ENCODE measurements around the gene ANK2. TPM values are rescaled to one million over a fixed set of nuclear protein-coding genes. Genes with fewer than 3 reads are reported as not detected.
"Not testable (repeated sequence)": the region's sequence is repeated elsewhere in the genome, so short reads cannot be mapped to it uniquely, and the experiment has no call there.

ANK2 gene
- total RNA-seq, 1 donor from 2014 or later, result 14.0 TPM

DNA sequence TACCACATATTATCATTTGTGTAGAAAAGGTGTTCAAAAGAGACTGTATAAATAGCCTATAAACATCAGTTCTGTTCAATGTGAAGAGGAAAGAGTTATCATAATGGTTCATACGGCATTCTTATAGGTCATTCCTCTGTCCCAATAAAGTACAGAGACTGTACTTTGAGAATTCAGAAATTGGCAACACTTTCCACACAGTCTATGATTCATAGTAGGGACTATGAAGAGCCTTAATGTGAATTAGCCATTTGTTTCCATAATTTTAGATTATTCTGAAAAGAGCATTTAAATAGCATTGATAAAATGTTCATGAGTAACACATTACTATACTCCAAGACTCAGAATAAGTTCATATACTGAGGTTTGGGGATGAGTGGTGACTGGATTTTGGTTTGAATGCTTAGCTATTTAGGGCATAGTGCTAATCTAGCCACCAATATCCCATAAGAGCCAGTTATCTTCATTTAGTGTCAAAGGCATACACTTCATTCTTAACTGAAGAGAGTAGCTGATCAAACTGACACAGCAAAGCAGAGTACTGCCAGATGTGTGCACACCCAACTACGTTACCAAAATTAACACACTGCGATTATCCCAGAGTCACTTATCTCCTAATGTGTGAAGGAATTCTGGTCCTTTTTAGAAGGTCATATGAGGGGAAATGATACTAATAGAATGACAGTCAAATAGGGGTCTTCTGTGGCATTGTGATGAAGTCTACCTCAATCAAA, 10.2 kb downstream of the ANK2 start:
- no peak overlapping the region for H3K27ac ChIP-seq
- no peak overlapping the region for H3K4me3 ChIP-seq
- DNase-seq (no peak), ATAC-seq (no peak)
- no peaks in the 10 kb centered on the region for H3K27me3 ChIP-seq (ENCODE audit: low read depth)
- intact Hi-C loops (cut with DNase I), result no loop called here
- H3K4me1 ChIP-seq, result no peaks in the 10 kb centered on the region
- no peaks in the 10 kb centered on the region for H3K36me3 ChIP-seq
- H3K9me3 ChIP-seq, result no peaks in the 10 kb centered on the region
- TF ChIP-seq, protein P1, sequence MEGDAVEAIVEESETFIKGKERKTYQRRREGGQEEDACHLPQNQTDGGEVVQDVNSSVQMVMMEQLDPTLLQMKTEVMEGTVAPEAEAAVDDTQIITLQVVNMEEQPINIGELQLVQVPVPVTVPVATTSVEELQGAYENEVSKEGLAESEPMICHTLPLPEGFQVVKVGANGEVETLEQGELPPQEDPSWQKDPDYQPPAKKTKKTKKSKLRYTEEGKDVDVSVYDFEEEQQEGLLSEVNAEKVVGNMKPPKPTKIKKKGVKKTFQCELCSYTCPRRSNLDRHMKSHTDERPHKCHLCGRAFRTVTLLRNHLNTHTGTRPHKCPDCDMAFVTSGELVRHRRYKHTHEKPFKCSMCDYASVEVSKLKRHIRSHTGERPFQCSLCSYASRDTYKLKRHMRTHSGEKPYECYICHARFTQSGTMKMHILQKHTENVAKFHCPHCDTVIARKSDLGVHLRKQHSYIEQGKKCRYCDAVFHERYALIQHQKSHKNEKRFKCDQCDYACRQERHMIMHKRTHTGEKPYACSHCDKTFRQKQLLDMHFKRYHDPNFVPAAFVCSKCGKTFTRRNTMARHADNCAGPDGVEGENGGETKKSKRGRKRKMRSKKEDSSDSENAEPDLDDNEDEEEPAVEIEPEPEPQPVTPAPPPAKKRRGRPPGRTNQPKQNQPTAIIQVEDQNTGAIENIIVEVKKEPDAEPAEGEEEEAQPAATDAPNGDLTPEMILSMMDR (IDR thresholded peaks at IDR 0.05), result no peak

DNA sequence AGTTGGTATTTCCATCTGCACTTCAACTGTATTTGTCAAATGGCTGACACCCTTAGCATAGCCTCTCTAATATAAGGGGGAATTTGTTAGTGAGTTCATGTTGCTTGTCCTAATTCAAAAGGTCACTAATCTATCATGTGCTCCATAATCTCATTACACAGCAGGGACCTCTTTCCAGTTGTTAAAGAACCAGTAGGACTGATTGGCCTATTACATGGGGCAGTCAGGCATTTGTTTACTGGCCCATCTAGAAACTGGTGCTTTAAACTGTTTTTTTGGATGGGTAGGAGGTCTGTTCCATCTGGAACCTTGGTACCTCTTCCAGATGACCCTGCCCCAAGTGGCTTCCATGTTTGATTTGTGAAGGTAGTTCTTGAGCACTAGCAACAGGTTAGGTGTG, 11.4 kb downstream of the ANK2 start:
- Histone ChIP-seq H3K27me3 (ENCODE audit: low read depth) (no peaks in the 10 kb centered on the region), H3K4me1 (no peaks in the 10 kb centered on the region), H3K4me3 (no peak overlapping the region), H3K27ac (no peak overlapping the region), H3K9me3 (no peaks in the 10 kb centered on the region), H3K36me3 (no peaks in the 10 kb centered on the region)
- TF ChIP-seq, protein P1 (IDR thresholded peaks at IDR 0.05), result no peak
- DNase-seq, result no peak
- intact Hi-C loops (cut with DNase I), result no loop called here
- no peak for ATAC-seq

DNA sequence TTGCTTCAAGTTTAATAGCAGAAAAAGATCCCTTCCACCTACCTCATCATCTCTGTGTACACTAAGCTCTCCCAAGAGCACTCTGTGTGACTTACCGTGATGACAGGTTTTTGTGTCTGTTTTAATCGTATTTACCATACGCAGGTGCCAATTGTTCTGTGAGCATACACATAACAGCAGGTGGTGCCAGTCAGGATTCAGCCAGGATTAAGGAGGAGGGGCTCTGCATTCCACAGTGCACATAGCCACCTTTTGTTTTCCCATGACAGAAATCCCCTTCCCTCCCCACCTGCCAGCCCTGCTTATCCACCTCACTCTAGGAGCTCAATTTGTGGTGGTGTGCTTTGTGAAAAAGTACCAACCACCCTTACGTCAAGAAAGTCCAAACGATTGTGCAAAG, 14.8 kb downstream of the ANK2 start:
- no peaks in the 10 kb centered on the region for H3K9me3 ChIP-seq
- DNase-seq (no peak), ATAC-seq (no peak)
- no peaks in the 10 kb centered on the region for H3K27me3 ChIP-seq (ENCODE audit: low read depth)
- H3K4me1 ChIP-seq, result no peaks in the 10 kb centered on the region
- no peaks in the 10 kb centered on the region for H3K36me3 ChIP-seq
- H3K27ac ChIP-seq, result no peak overlapping the region
- H3K4me3 ChIP-seq, result no peak overlapping the region
- TF ChIP-seq, protein P1 (IDR thresholded peaks at IDR 0.05), result no peak
- intact Hi-C loops (cut with DNase I), result no loop called here

DNA sequence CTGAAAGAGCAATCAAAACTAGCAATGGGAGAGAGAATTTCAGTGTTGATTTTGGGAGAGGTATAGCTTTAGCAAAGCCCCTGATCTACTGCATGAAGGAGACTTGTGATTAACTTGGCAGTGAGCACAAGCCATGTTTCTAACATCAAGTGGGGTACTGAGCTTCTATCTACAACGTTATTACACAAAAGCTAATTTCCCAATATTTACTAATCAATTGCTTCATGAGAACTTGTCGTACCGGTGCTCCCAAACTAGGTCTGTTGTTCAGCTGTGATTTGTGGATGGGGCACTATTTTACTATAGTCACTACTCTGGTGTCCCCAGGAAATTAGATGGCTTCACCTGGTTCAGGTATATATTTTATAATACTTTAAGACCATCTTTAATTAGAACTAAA, 16.2 kb downstream of the ANK2 start:
- no peak overlapping the region for H3K4me3 ChIP-seq
- no peaks in the 10 kb centered on the region for H3K27me3 ChIP-seq (ENCODE audit: low read depth)
- ATAC-seq (no peak), DNase-seq (no peak)
- H3K4me1 ChIP-seq, result no peaks in the 10 kb centered on the region
- intact Hi-C loops (cut with DNase I), result no loop called here
- no peaks in the 10 kb centered on the region for H3K9me3 ChIP-seq
- TF ChIP-seq, protein P1 (IDR thresholded peaks at IDR 0.05), result no peak
- H3K36me3 ChIP-seq, result no peaks in the 10 kb centered on the region
- no peak overlapping the region for H3K27ac ChIP-seq

DNA sequence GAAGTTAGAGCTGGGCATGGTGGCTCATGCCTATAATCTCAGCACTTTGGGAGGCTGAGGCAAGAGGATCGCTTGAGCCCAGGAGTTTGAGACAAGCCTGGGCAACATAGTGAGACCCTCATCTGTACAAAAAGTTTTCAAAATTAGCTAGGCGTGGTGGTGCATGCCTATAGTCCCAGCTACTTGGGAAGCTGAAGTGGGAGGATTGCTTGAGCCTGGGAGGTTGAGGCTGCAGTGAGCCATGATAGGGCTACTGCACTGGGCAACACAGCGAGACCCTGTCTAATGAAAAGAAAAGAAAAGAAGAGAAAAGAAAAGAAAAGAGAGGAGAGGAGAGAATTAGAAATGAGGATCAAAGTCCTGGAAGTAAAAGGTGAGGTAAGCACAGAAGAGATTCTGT, 19.3 kb downstream of the ANK2 start:
- intact Hi-C loops (cut with DNase I); H3K36me3 ChIP-seq; H3K27ac ChIP-seq; DNase-seq; H3K4me3 ChIP-seq; H3K9me3 ChIP-seq; ATAC-seq; H3K27me3 ChIP-seq (ENCODE audit: low read depth); H3K4me1 ChIP-seq: not testable (repeated sequence)

DNA sequence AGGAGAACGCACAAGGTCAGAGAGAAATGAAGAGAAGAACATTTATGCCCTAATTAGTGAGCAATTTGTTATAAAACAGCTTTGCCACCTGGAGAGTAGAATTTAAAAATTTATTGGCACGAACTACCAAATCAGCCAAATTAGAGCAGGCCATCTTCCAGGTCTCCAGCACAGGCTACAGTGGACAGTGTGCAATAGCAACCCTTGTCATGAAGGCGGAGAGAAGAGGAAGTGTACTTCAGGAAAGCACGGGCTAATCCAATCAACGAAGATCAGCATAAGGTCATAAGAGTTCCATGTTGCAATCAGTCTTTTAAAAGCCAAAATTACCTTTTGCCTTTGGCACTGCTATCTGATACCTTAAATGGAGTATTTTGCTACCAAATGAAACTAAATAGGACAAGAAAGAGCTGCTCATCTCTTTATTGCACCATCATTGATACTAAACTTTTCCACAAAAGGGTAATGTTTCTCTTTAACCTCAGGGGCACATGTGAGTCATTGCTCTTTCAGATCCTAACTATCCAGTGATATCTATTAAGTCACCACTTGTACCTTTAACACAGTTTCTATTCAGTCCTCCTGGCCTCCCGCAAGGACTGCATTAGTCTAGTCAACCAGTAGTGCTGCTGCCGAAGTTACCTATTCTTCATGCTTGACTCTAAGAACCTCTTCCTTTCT, 19.9 kb downstream of the ANK2 start:
- H3K4me3 ChIP-seq, result no peak overlapping the region
- no peaks in the 10 kb centered on the region for H3K9me3 ChIP-seq
- H3K4me1 ChIP-seq, result no peaks in the 10 kb centered on the region
- intact Hi-C loops (cut with DNase I), result no loop called here
- ATAC-seq, result no peak
- no peaks in the 10 kb centered on the region for H3K36me3 ChIP-seq
- no peak overlapping the region for H3K27ac ChIP-seq
- DNase-seq, result no peak
- no peaks in the 10 kb centered on the region for H3K27me3 ChIP-seq (ENCODE audit: low read depth)
- TF ChIP-seq, protein P1 (IDR thresholded peaks at IDR 0.05), result no peak
